Endothelial cell of umbilical vein (primary cell): ENCODE measurements around the gene NT5DC1.

Source experiments
- CTCF ChIP-seq, 2 donors: IDR thresholded peaks; 1 replicate in 1 of 2; 2 replicates in 1 of 2; pipeline ENCODE4 v1.5.1; 2011; ENCODE audit warnings: low read length in 2 of 2, mild to moderate bottlenecking in 2 of 2, moderate library complexity in 2 of 2, control low read depth in 1 of 2, inconsistent platforms in 1 of 2, low read depth in 1 of 2; ENCODE audit not compliant: insufficient read depth in 1 of 2; ENCODE audit errors: extremely low read depth in 1 of 2
- POLR2A ChIP-seq: IDR thresholded peaks from 2 replicates; pipeline ENCODE4 v1.6.1; 2012; ENCODE audit warnings: low read depth, mild to moderate bottlenecking, control low read depth, low read length
- POLR2AphosphoS5 ChIP-seq: IDR thresholded peaks from 2 replicates; pipeline ENCODE4 v1.6.1; 2012; ENCODE audit warnings: low read depth, mild to moderate bottlenecking, control low read depth, low read length, moderate library complexity; ENCODE audit not compliant: insufficient read depth

GRCh38 chr6:116265041-116265829 is 164.6 kb downstream of the NT5DC1 start:
- TF ChIP-seq POLR2A: no peak
- TF ChIP-seq CTCF (IDR thresholded peaks at IDR 0.05; ENCODE audit: extremely low read depth in 1 of 2, insufficient read depth in 1 of 2, low read depth in 1 of 2, low read length in 2 of 2): no peak
- TF ChIP-seq POLR2AphosphoS5: no peak
